Measurements from ENCODE around the gene CALN1.

DNA sequence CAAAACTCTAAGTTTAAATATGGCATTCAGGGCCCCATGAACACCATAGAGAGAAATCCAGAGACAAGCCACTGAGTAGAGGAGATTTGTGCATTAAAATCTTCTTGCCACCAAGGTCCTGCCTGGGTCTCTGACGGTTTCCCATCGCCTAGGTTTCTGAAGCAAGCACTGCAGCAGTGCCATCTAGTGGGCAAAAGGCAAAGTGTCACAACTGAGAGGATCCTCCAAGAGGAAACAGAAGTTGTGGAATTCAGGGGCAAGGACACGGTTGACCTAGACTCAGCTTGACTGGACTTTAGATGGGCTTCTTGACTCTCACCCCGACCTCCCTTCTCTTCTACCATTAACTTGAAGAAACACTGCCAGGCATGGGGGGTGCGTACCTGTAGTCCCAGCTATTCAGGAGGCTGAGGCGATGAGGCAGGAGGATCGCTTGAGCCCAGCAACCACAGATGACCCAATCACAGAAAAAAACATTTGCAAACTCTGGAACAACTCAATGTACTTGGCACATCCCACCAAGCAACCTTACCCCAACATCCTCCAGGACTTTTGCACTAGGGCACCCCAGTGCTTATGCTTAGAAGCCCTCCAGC is 676.1 kb downstream of the CALN1 start:
- TF ChIP-seq, protein P1, sequence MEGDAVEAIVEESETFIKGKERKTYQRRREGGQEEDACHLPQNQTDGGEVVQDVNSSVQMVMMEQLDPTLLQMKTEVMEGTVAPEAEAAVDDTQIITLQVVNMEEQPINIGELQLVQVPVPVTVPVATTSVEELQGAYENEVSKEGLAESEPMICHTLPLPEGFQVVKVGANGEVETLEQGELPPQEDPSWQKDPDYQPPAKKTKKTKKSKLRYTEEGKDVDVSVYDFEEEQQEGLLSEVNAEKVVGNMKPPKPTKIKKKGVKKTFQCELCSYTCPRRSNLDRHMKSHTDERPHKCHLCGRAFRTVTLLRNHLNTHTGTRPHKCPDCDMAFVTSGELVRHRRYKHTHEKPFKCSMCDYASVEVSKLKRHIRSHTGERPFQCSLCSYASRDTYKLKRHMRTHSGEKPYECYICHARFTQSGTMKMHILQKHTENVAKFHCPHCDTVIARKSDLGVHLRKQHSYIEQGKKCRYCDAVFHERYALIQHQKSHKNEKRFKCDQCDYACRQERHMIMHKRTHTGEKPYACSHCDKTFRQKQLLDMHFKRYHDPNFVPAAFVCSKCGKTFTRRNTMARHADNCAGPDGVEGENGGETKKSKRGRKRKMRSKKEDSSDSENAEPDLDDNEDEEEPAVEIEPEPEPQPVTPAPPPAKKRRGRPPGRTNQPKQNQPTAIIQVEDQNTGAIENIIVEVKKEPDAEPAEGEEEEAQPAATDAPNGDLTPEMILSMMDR (IDR thresholded peaks at IDR 0.05): peak; percentile 67 to 88 (median 88)
- TF ChIP-seq POLR2A (IDR thresholded peaks at IDR 0.05): no peak
